CD4-positive, alpha-beta T cell treated with Interleukin-6 for 4 hours (primary cell): ENCODE measurements around the gene LDLRAD1.
"Not testable (repeated sequence)": the region's sequence is repeated elsewhere in the genome, so short reads cannot be mapped to it uniquely, and the experiment has no call there.

ENCODE experiments used
- DNase-seq: peaks from one replicate; pipeline ENCODE4 v3.0.0-alpha.2; 2020; ENCODE audit warnings: mixed read lengths

Gene LDLRAD1

DNA sequence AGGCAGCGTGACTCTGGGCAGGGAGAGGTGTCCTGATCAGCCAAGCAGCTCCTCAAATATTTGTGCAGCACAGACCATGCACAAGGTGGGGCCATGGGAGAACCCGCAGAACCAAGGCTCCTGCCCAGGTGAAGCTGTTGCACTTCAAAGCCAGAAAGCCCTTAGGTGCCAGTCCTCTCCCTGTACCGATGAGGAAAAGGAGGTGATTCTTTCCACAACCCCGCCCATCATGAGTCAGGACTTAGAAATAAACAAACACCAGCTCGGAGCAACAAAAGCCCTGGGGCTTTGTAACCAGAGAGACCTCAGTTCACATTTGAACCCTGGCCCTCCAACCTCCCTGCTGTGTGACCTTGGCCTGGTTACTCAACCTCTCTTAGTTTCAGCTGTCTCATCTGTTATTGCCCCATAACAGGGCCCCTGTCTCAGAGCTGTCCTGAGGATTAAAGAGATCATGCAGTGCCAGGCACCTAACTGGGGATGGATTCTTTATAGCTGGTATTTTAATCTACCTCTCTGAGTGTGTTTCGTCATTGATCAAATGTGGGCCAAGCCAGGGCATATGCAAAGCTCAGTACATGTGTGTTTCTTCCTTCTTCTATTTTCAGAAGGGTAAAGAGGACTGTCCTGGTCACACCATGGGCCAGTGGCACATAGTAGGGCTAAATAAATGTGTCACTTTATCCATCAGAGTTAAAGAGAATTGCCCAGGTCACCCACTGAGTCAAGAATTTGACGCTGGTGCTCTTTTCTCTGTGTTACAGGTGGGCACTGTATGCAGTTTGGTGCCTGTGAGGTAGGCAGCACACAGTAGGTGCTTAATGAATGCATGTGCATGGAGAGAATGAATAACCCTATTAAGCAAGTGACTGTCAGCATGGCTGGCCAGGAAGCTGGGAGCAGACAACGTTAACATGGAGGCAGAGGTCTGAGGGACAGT is 1.4 kb downstream of the LDLRAD1 start:
- DNase-seq, result no peak

- no peak for DNase-seq
These were observed 3.9 kb downstream of the LDLRAD1 start for GRCh38 chr1:54014009-54014629.

DNA sequence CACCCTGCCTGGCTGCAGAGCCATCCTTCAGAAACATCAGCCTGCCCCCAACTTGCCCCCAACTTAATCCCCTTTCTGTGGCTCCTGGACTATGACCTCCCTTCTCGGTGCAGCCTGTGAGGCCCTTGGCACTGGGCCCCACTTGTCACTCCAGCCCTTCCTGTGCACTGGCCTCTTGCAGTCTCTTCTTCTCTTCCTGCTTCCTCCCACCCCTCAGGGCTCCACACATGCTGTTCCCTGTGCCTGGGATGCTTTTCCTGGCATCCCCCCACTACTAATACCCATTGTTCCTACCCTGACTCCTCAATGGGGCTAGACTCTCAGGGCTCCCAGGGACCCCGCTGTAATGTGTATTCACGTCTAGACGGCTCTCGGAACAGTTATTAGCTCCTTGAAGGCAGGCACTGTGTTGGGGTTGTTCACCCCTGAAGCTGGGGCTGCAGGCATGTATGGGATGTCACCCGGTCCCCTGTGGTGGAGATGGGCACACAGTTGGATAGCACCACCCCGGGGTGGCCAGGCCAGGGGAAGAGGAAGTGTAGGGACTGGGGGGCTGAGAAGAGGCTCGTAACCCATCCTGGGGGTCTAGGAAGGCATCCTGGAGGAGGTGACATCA is 4.5 kb downstream of the LDLRAD1 start:
- DNase-seq, result no peak

- DNase-seq, result no peak
These were observed 5.1 kb downstream of the LDLRAD1 start for GRCh38 chr1:54012863-54013262.

DNA sequence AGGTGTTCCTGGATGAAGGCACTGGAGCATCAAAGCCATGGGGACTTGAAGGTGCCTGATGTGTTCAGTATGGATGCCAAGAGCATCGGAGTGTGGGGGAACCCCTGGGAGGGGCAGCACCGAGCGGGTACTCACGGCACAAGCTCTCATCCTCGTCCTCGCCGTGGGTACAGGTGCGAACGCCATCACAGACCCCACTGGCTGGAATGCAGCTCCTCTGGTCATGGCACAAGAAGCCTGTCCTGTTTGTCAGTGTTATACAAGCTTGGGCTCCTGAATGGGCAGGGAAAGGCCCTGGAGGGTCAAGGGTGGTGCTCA is 6.0 kb downstream of the LDLRAD1 start:
- DNase-seq, result no peak

DNA sequence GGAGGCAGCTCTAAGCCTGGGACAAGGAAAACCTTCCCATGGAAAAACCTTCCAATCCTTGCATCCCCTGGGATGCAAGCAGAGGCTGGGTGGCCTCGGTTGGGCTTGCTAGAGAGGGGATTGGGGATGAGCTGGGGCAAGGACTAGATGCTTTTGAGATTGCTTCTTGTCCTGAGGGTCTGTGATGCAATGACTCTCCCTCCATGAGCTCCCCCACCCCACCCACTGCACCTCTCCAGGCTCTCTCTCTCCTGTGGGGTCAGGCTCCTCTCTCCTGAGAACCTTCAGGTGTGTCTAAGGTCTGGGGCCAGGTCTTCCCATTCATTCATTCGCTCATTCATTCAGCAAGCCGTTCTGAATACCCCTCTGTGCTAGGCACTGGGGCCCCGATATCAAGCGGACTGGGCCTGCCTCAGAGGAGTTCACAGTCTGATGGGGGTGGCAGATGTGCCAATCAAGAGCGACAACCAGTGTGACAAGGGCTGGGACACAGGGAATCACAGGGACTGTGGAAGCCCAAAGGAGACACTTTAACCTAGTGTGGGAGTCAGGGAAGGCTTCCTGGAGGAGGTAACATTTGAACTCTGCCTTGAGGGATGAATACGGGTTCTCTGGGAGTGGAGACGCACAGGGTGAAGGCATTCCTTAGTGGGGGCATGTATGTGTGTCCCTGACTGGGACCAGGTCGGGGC is 6.5 kb downstream of the LDLRAD1 start:
- DNase-seq, result no peak

GRCh38 chr1:54010415-54011117 is 7.4 kb downstream of the LDLRAD1 start:
- DNase-seq, result no peak

DNA sequence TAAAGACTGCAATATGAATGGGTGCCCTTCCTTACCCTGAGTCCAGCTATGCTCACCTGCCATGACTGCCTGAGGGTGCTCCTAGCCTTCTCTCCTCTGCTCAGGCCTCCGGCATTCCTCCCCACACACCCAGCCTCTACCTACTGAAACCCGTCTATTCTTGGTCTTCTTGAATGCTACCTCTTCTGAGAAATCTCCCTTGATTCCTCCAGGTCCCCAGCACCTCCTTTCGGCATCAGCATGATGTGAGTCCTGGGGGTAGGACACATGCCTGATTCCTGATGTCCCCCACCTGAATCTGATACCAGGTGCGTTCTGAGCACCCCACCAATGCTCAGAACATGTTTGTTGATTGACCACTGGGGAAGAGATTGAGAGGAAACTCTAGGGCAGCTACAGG is 8.6 kb downstream of the LDLRAD1 start:
- no peak for DNase-seq

- DNase-seq, result no peak
These were observed 9.1 kb downstream of the LDLRAD1 start for GRCh38 chr1:54008876-54009275.

DNA sequence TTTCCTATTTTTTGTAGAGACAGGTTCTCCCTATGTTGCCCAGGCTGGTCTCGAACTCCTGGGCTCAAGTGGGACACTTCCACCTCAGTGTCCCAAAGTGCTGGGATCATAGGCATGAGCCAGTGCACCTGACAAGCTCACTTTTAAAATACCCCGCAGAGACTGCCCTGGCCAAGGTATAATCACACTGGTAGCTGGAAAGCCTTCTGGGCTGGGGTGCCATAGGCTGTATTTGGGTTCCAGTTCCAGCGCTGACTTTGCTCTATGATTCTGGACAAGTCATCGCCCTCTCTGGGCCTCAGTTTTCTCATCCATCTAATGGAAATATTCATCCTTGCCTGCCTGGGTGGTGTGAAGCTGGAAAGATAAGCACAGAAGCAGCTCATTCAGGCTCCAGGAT is 10.4 kb downstream of the LDLRAD1 start:
- no peak for DNase-seq

DNA sequence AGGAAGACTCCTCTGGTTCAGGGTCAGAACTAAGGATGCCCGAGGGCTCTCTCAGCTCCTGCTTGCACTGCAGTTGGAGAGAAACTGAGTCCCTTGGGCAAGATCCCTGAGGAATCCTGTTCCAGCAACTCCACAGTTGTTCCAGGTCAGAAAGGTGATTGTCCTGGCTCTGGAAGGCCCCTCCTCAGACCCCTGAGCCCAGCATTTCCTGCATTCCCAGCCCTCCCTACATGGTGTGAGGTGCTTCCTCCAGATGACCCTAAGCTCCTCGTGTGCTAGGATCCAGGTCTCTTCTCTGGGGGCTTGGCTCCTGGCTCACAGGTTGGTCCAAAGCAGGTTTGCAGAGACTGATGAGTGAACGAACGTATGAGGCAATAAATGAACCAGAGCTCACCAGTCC is 11.5 kb downstream of the LDLRAD1 start:
- DNase-seq, result no peak

DNA sequence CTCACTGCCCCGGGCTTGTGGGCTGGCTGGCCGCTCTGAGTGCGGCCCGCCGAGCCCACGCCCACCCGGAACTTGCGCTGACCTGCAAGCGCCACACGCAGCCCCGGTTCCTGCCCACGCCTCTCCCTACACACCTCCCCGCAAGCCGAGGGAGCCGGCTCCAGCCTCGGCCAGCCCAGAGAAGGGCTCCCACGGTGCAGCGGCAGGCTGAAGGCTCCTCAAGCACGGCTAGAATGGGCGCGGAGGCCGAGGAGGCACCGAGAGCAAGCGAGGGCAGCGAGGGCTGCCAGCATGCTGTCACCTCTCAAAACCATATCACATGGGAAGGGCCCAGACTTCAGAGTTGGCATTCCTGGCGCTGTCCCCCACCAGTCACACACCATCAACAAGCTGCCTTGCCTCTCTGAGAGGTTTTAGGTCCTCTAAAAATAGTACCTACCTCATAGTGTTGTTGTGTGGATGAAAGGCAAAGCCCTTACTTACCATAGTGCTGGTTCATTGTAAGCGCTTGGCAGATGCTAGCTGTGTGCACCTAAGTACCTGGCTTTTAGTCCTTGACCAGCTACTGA is 13.4 kb downstream of the LDLRAD1 start:
- no peak for DNase-seq

DNA sequence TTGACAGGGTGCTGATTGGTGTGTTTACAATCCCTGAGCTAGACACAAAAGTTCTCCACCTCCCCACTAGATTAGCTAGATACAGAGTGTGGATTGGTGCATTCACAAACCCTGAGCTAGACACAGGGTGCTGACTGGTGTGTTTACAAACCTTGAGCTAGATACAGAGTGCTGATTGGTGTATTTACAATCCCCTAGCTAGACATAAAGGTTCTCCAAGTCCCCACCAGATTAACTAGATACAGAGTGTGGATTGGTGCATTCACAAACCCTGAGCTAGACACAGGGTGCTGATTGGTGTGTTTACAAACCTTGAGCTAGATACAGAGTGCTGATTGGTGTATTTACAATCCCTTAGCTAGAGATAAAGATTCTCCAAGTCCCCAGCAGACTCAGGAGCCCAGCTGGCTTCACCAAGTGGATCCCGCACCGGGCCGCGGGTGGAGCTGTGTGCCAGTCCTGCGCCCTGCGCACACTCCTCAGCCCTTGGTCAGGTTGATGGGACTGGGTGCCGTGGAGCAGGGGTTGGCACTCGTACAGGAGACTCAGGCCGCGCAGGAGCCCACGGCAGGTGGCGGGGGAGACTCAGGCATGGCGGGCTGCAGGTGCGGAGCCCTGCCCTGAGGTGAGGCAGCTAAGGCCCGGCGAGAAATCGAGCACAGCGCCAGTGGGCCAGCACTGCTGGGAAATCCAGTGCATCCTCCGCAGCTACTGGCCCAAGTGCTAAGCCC is 14.1 kb downstream of the LDLRAD1 start:
- DNase-seq, result not testable (repeated sequence)

DNA sequence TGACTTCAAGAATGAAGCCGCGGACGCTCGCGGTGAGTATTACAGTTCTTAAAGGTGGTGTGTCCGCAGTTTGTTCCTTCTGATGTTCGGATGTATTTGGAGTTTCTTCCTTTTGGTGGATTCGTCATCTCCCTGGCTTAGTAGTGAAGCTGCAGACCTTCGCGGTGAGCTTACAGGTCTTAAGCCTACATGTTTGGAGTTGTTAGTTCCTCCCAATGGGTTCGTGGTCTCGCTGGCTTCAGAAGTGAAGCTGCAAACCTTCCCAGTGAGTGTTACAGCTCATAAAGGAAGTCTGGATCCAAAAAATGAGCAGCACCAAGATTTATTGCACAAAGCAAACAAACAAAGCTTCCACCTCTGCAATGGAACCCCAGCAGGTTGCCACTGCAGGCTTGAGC is 14.7 kb downstream of the LDLRAD1 start:
- no peak for DNase-seq

DNA sequence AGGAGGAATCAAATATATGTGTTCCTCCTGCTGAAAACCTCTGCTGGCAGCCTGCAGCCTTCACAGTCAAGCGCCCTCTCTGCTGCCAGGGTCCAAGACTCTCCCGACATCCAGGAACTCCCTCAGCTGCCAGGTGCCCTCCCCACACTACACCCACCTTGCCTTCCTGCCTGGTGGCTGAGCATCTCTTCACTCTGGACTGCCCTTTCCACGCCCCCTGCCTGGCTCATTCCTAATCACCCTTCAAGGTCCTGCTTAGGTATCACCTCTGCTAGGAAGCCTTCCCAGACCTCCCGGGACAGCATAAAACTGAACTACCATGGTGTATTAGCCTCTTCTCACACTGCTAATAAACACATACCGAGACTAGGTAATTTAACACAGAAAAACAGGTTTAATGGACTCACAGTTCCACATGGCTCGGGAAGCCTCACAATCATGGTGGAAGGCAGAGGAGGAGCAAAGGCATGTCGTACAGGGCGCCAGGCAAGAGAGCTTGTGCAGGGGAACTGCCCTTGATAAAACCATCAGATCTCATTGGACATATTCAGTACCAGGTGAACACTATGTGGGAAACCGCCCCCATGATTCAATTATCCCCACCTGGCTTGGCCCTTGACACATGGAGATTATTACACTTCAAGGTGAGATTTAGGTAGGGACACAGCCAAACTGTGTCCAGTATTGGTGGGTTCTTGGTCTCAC is 15.3 kb downstream of the LDLRAD1 start:
- no peak for DNase-seq

- DNase-seq, result no peak
These were observed 16.4 kb downstream of the LDLRAD1 start for GRCh38 chr1:54001591-54001990.

- no peak for DNase-seq
These were observed 18.1 kb downstream of the LDLRAD1 start for GRCh38 chr1:53999920-54000319.

- DNase-seq, result no peak
These were observed 19.8 kb downstream of the LDLRAD1 start for GRCh38 chr1:53998223-53998622.

DNA sequence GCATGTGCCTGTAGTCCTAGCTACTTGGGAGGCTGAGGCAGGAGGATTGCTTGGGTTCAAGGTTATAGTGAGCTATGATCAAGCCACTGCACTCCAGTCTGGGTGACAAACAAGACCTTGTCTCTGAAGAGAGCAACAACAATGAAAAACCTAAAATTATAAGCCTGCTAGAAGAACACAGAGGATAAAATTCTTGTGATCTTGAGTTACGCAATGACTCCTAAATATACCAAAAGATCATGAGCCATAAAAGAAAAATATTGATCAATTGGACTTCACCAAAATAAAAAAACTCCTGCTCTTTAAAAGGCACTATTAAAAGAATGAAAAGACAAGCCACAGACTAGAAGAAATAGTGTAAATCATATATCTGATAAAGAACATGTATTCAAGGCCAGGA is 22.3 kb downstream of the LDLRAD1 start:
- DNase-seq, result no peak

DNA sequence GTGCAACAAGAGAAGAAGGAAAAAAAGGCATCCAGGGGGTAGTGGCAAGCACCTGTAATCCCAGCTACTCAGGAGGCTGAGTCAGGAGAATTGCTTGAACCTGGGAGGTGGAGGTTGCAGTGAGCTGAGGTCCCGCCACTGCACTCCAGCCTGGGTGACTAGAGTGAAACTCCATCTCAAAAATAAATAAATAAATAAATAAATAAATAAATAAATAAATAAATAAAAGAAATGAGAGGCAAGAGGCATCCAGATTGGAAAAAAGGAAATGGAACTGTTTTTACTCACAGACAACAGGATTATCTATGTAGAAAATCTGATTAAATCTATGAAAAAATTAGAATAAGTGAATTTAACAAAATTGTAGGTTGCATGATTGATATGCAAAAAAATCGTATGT is 23.5 kb downstream of the LDLRAD1 start:
- DNase-seq, result not testable (repeated sequence)
